ENCODE results near the gene ZNF428.

DNA sequence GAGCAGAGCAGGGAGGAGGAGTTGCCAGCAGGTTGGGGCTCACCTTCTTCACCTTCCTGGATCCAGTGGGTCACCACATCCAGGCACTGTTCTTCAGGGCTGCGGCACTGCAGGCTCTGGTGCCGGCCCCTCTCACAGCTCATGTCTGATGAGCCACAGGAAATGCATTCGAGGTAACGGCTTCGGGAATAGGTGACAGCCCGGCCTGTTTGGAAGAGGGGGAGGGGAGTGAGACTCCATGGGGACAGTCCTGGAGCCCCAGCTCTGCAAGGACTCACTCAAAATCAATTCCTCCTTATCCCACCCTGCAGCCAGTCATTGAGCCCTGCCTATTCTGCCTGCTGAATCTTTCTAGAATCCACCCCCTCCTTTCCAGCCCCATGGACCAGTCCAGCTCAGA lies 37.0 kb upstream of the ZNF428 start:
- TF ChIP-seq POLR2A (IDR thresholded peaks at IDR 0.05) (no peak), POLR2AphosphoS5 (IDR thresholded peaks at IDR 0.05) (no peak), EP300 (IDR thresholded peaks at IDR 0.05) (no peak)
- TF ChIP-seq, protein P1, sequence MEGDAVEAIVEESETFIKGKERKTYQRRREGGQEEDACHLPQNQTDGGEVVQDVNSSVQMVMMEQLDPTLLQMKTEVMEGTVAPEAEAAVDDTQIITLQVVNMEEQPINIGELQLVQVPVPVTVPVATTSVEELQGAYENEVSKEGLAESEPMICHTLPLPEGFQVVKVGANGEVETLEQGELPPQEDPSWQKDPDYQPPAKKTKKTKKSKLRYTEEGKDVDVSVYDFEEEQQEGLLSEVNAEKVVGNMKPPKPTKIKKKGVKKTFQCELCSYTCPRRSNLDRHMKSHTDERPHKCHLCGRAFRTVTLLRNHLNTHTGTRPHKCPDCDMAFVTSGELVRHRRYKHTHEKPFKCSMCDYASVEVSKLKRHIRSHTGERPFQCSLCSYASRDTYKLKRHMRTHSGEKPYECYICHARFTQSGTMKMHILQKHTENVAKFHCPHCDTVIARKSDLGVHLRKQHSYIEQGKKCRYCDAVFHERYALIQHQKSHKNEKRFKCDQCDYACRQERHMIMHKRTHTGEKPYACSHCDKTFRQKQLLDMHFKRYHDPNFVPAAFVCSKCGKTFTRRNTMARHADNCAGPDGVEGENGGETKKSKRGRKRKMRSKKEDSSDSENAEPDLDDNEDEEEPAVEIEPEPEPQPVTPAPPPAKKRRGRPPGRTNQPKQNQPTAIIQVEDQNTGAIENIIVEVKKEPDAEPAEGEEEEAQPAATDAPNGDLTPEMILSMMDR (IDR thresholded peaks at IDR 0.05) = no peak

Data from sigmoid colon (tissue), 4 donors.